ENCODE measurements around the gene PSG11. TPM values are rescaled to one million over a fixed set of nuclear protein-coding genes. Genes with fewer than 3 reads are reported as not detected.
"Not testable (repeated sequence)": the region's sequence is repeated elsewhere in the genome, so short reads cannot be mapped to it uniquely, and the experiment has no call there.

Gene PSG11
- total RNA-seq = not detected
- long read RNA-seq = 0 reads

GRCh38 chr19:43026369-43026768, at the start of gene PSG11:
Gene PSG11, minus strand, starts transcription at chr19:43026469. Its CDS starts 97 bp downstream, at chr19:43026372.
- intact Hi-C loops (cut with DNase I); ATAC-seq; DNase-seq: not testable (repeated sequence)

- ATAC-seq; intact Hi-C loops (cut with DNase I); DNase-seq: not testable (repeated sequence)
Measured at GRCh38 chr19:43062418-43062817, 36.1 kb upstream of the PSG11 start.

- intact Hi-C loops (cut with DNase I); DNase-seq; ATAC-seq: not testable (repeated sequence)
Measured at GRCh38 chr19:43061326-43061725, 35.1 kb upstream of the PSG11 start.

GRCh38 chr19:43060254-43060653, 34.0 kb upstream of the PSG11 start:
- intact Hi-C loops (cut with DNase I); DNase-seq; ATAC-seq: not testable (repeated sequence)

- DNase-seq; intact Hi-C loops (cut with DNase I); ATAC-seq: not testable (repeated sequence)
Measured at GRCh38 chr19:43059482-43059881, 33.2 kb upstream of the PSG11 start.

GRCh38 chr19:43058440-43058839, 32.2 kb upstream of the PSG11 start:
- DNase-seq; intact Hi-C loops (cut with DNase I); ATAC-seq: not testable (repeated sequence)

GRCh38 chr19:43047966-43048365, 21.7 kb upstream of the PSG11 start:
- ATAC-seq; DNase-seq; intact Hi-C loops (cut with DNase I): not testable (repeated sequence)

GRCh38 chr19:43046578-43046977, 20.3 kb upstream of the PSG11 start:
- DNase-seq; intact Hi-C loops (cut with DNase I): not testable (repeated sequence)

GRCh38 chr19:43043492-43044180, 17.4 kb upstream of the PSG11 start:
- ATAC-seq; intact Hi-C loops (cut with DNase I); DNase-seq: not testable (repeated sequence)

More at GRCh38 chr19:43046578-43046977, 20.3 kb upstream of the PSG11 start:
- ATAC-seq = not testable (repeated sequence)

- ATAC-seq; DNase-seq; intact Hi-C loops (cut with DNase I): not testable (repeated sequence)
Measured at GRCh38 chr19:43031645-43032044, 5.4 kb upstream of the PSG11 start.

- DNase-seq (no peak), ATAC-seq (no peak)
- intact Hi-C loops (cut with DNase I) = no loop called here
Measured at GRCh38 chr19:43028866-43029265, 2.6 kb upstream of the PSG11 start.

- intact Hi-C loops (cut with DNase I); DNase-seq; ATAC-seq: not testable (repeated sequence)
Measured at GRCh38 chr19:43027985-43028384, 1.7 kb upstream of the PSG11 start.

GRCh38 chr19:43027061-43027460, 792 bp upstream of the PSG11 start:
- ATAC-seq; intact Hi-C loops (cut with DNase I); DNase-seq: not testable (repeated sequence)

- intact Hi-C loops (cut with DNase I); DNase-seq; ATAC-seq: not testable (repeated sequence)
Measured at GRCh38 chr19:43022098-43022497, 4.2 kb downstream of the PSG11 start.

GRCh38 chr19:43021629-43022028, 4.6 kb downstream of the PSG11 start:
- ATAC-seq; DNase-seq; intact Hi-C loops (cut with DNase I): not testable (repeated sequence)

- ATAC-seq; DNase-seq; intact Hi-C loops (cut with DNase I): not testable (repeated sequence)
Measured at GRCh38 chr19:43019588-43019987, 6.7 kb downstream of the PSG11 start.

- DNase-seq; intact Hi-C loops (cut with DNase I); ATAC-seq: not testable (repeated sequence)
Measured at GRCh38 chr19:43005841-43006240, 20.4 kb downstream of the PSG11 start.

- ATAC-seq; intact Hi-C loops (cut with DNase I); DNase-seq: not testable (repeated sequence)
Measured at GRCh38 chr19:43004846-43005245, 21.4 kb downstream of the PSG11 start.

- ATAC-seq; intact Hi-C loops (cut with DNase I); DNase-seq: not testable (repeated sequence)
Measured at GRCh38 chr19:43003634-43004033, 22.6 kb downstream of the PSG11 start.

- intact Hi-C loops (cut with DNase I); ATAC-seq; DNase-seq: not testable (repeated sequence)
Measured at GRCh38 chr19:43002948-43003347, 23.3 kb downstream of the PSG11 start.

All from left cardiac atrium (tissue), 4 donors.